Keratinocyte (primary cell): ENCODE data around the gene GARIN1A. TPM values are rescaled to one million over a fixed set of nuclear protein-coding genes. Genes with fewer than 3 reads are reported as not detected.

ENCODE experiments used
- DNase-seq: peaks from one replicate; pipeline ENCODE4 v3.0.0-alpha.2; 2011; ENCODE audit warnings: low read depth, missing footprints, low spot score
- FAIRE-seq: peaks from 2 replicates; lab custom pipeline; 2011; peaks lifted over from hg19 to GRCh38; lab: Jason Lieb, UNC
- H2AFZ ChIP-seq: 2 replicates; pipeline ENCODE4 v1.6.0; 2012; ENCODE audit warnings: low read length, control low read depth, inconsistent platforms; ENCODE audit not compliant: control insufficient read depth
- H3K27ac ChIP-seq: 2 replicates; pipeline ENCODE4 v1.5.1; 2011; ENCODE audit warnings: low read length; ENCODE audit not compliant: control insufficient read depth, insufficient read depth
- H3K27me3 ChIP-seq: 3 replicates; pipeline ENCODE4 v1.6.0; 2011; ENCODE audit warnings: low read length; ENCODE audit not compliant: control insufficient read depth, insufficient read depth; ENCODE audit errors: extremely low read depth
- H3K36me3 ChIP-seq, 2 experiments: 2 replicates in 1 of 2; 3 replicates in 1 of 2; pipeline ENCODE4 v1.5.1; 2011; ENCODE audit warnings: low read length in 2 of 2, mild to moderate bottlenecking in 1 of 2; ENCODE audit not compliant: control insufficient read depth in 2 of 2, insufficient read depth in 2 of 2; ENCODE audit errors: extremely low read depth in 1 of 2
- H3K4me1 ChIP-seq: 3 replicates; pipeline ENCODE4 v1.5.1; 2011; ENCODE audit warnings: low read length; ENCODE audit not compliant: control insufficient read depth, insufficient read depth; ENCODE audit errors: extremely low read depth
- H3K4me2 ChIP-seq: 3 replicates; pipeline ENCODE4 v1.6.0; 2011; ENCODE audit warnings: low read depth, low read length; ENCODE audit not compliant: control insufficient read depth, insufficient read depth; ENCODE audit errors: extremely low read depth
- H3K4me3 ChIP-seq, 3 experiments: fragments of 200-600 bp in 1 of 3; sonication (generic) in 1 of 3; 2 replicates in 2 of 3; 3 replicates in 1 of 3; pipeline ENCODE4 v1.5.1; 2011 to 2016; ENCODE audit warnings: low read length in 3 of 3, mild to moderate bottlenecking in 3 of 3, control low read depth in 2 of 3, inconsistent platforms in 1 of 3, low read depth in 1 of 3, mixed read lengths in 1 of 3, mixed run types in 1 of 3, moderate library complexity in 1 of 3; ENCODE audit not compliant: control insufficient read depth in 2 of 3, insufficient read depth in 2 of 3; ENCODE audit errors: extremely low read depth in 1 of 3
- H3K79me2 ChIP-seq: 2 replicates; pipeline ENCODE4 v1.6.0; 2012; ENCODE audit warnings: low read length; ENCODE audit not compliant: control insufficient read depth, insufficient read depth
- H3K9ac ChIP-seq: 3 replicates; pipeline ENCODE4 v1.6.0; 2011; ENCODE audit warnings: low read length; ENCODE audit not compliant: control insufficient read depth, insufficient read depth; ENCODE audit errors: extremely low read depth
- H3K9me1 ChIP-seq: 3 replicates; pipeline ENCODE4 v1.6.0; 2011; ENCODE audit warnings: low read length; ENCODE audit not compliant: control insufficient read depth, insufficient read depth; ENCODE audit errors: extremely low read depth
- H3K9me3 ChIP-seq: 2 replicates; pipeline ENCODE4 v1.5.1; 2012; ENCODE audit warnings: low read depth, low read length; ENCODE audit not compliant: control insufficient read depth
- H4K20me1 ChIP-seq: 3 replicates; pipeline ENCODE4 v1.6.0; 2011; ENCODE audit warnings: low read length; ENCODE audit not compliant: control insufficient read depth, insufficient read depth; ENCODE audit errors: extremely low read depth
- CTCF ChIP-seq, 3 experiments: IDR thresholded peaks in 1 of 3; conservative IDR thresholded peaks in 1 of 3; optimal IDR thresholded peaks in 1 of 3; 2 replicates in 2 of 3; 3 replicates in 1 of 3; pipeline versions ENCODE3 to v1.5.1; 2011; ENCODE audit warnings: low read length in 3 of 3, mild to moderate bottlenecking in 3 of 3, moderate library complexity in 2 of 3, control low read depth in 1 of 3, inconsistent platforms in 1 of 3; ENCODE audit not compliant: insufficient read depth in 2 of 3; ENCODE audit errors: extremely low read depth in 1 of 3
- EZH2 ChIP-seq: IDR thresholded peaks from one replicate; pipeline ENCODE4 v1.6.1; 2012; ENCODE audit warnings: inconsistent platforms, mild to moderate bottlenecking, low read length, moderate library complexity
- dilution Hi-C: fragments of 300-500 bp; cut with MboI; formaldehyde crosslinking; loops from one replicate; pipeline ENCODE4 v1.7.0; 2020; ENCODE audit warnings: low sequenced_read_pairs; ENCODE audit not compliant: extremely low pct_ligation_motif_present
- polyA plus RNA-seq, 5 experiments: library from polyadenylated mRNA; depleted of rRNA in 3 of 5; stranded (reverse) in 3 of 5; stranded (forward) in 1 of 5; unstranded in 1 of 5; fragments of >200 nt; gene quantifications; 1 replicate in 1 of 5; 2 replicates in 3 of 5; 3 replicates in 1 of 5; pipeline versions ENCODE4 v1.2.1 to v1.2.3, GENCODE V29; 2011 to 2012; ENCODE audit warnings: missing spikeins in 2 of 5, low read depth in 1 of 5, low replicate concordance in 1 of 5

The GARIN1A gene
- polyA plus RNA-seq, 1 donor (not counting 4 experiments of a cell fraction or from before 2014, with no cell fraction given) = 0.69 TPM

GRCh38 chr7:128672927-128673517, 930 bp downstream of the GARIN1A start:
- Histone ChIP-seq H2AFZ (no peak overlapping the region), H3K79me2 (no peaks in the 10 kb centered on the region), H3K4me1 (no peaks in the 10 kb centered on the region), H3K4me3 (no peak overlapping the region), H3K9ac (no peak overlapping the region), H3K9me1 (no peaks in the 10 kb centered on the region), H3K9me3 (no peaks in the 10 kb centered on the region), H3K4me2 (no peak overlapping the region), H3K27me3 (no peaks in the 10 kb centered on the region), H3K27ac (no peak overlapping the region), H4K20me1 (no peaks in the 10 kb centered on the region), H3K36me3 (no peaks in the 10 kb centered on the region)
- TF ChIP-seq EZH2 (no peak), CTCF (optimal IDR thresholded peaks at IDR 0.05 in 1 of 3, IDR thresholded peaks at IDR 0.05 in 1 of 3, conservative IDR thresholded peaks at IDR 0.05 in 1 of 3; ENCODE audit: extremely low read depth in 1 of 3, insufficient read depth in 2 of 3, low read length in 3 of 3) (peak; percentile 59 to 69 (median 68))
- DNase-seq = no peak
- dilution Hi-C loops = no loop called here
- no peak for FAIRE-seq

- Histone ChIP-seq H3K27ac (no peak overlapping the region), H3K9me3 (no peaks in the 10 kb centered on the region), H2AFZ (no peak overlapping the region), H3K4me1 (no peaks in the 10 kb centered on the region), H4K20me1 (no peaks in the 10 kb centered on the region), H3K9ac (no peak overlapping the region), H3K79me2 (no peaks in the 10 kb centered on the region), H3K36me3 (no peaks in the 10 kb centered on the region), H3K4me3 (no peak overlapping the region), H3K9me1 (no peaks in the 10 kb centered on the region), H3K27me3 (no peaks in the 10 kb centered on the region), H3K4me2 (no peak overlapping the region)
- FAIRE-seq (no peak), DNase-seq (no peak)
- TF ChIP-seq EZH2 (no peak), CTCF (optimal IDR thresholded peaks at IDR 0.05 in 1 of 3, IDR thresholded peaks at IDR 0.05 in 1 of 3, conservative IDR thresholded peaks at IDR 0.05 in 1 of 3; ENCODE audit: extremely low read depth in 1 of 3, insufficient read depth in 2 of 3, low read length in 3 of 3) (no peak)
- dilution Hi-C loops = no loop called here
Observed at GRCh38 chr7:128673571-128673970, 1.5 kb downstream of the GARIN1A start.
